MM.1S (cell line): ENCODE measurements around the gene MVK.

Experiments
- DNase-seq: peaks from one replicate; pipeline ENCODE4 v3.0.0-alpha.2; 2015
- H2AFZ ChIP-seq: fragments of 300-600 bp; sonication (generic); 2 replicates; pipeline ENCODE4 v1.6.0; 2016; ENCODE audit warnings: antibody characterized with exemption, low read length
- H3F3A ChIP-seq: fragments of 300-600 bp; sonication (generic); 2 replicates; pipeline ENCODE4 v1.6.1; 2016; ENCODE audit warnings: mild to moderate bottlenecking, antibody characterized with exemption, low read length, moderate library complexity, mixed read lengths; ENCODE audit not compliant: insufficient read depth
- H3K27ac ChIP-seq: fragments of 300-600 bp; sonication (generic); 2 replicates; pipeline ENCODE4 v1.5.1; 2016; ENCODE audit warnings: mild to moderate bottlenecking, low read length
- H3K27me3 ChIP-seq: fragments of 300-600 bp; sonication (generic); replicated peaks from 2 replicates; pipeline ENCODE4 v1.6.0; 2016; ENCODE audit warnings: low read length; ENCODE audit not compliant: insufficient read depth
- H3K36me3 ChIP-seq: fragments of 300-600 bp; sonication (generic); replicated peaks from 2 replicates; pipeline ENCODE4 v1.6.1; 2016; ENCODE audit warnings: mild to moderate bottlenecking, low read length, mixed read lengths; ENCODE audit not compliant: insufficient read depth
- H3K4me1 ChIP-seq: fragments of 300-600 bp; sonication (generic); 2 replicates; pipeline ENCODE4 v1.6.1; 2016; ENCODE audit warnings: low read length, mixed read lengths
- H3K4me2 ChIP-seq: fragments of 300-600 bp; sonication (generic); 2 replicates; pipeline ENCODE4 v1.6.0; 2016; ENCODE audit warnings: low read depth, low read length
- H3K4me3 ChIP-seq: fragments of 300-600 bp; sonication (generic); 2 replicates; pipeline ENCODE4 v1.5.1; 2016; ENCODE audit warnings: low read length, mixed read lengths
- H3K79me2 ChIP-seq: fragments of 300-600 bp; sonication (generic); 2 replicates; pipeline ENCODE4 v1.6.1; 2016; ENCODE audit warnings: mixed run types, low read length, mixed read lengths
- H3K9ac ChIP-seq: fragments of 300-600 bp; sonication (generic); 2 replicates; pipeline ENCODE4 v1.6.1; 2016; ENCODE audit warnings: low read length, mixed read lengths
- H3K9me2 ChIP-seq: fragments of 300-600 bp; sonication (generic); replicated peaks from 2 replicates; pipeline ENCODE4 v1.6.1; 2016; ENCODE audit warnings: mild to moderate bottlenecking, low read length, mixed read lengths; ENCODE audit not compliant: insufficient read depth
- H3K9me3 ChIP-seq: fragments of 300-600 bp; sonication (generic); replicated peaks from 2 replicates; pipeline ENCODE4 v1.6.1; 2016; ENCODE audit warnings: mild to moderate bottlenecking, low read length, mixed read lengths; ENCODE audit not compliant: insufficient read depth
- H4K20me1 ChIP-seq: fragments of 300-600 bp; sonication (generic); 2 replicates; pipeline ENCODE4 v1.6.1; 2016; ENCODE audit warnings: mild to moderate bottlenecking, low read length, moderate library complexity, mixed read lengths; ENCODE audit not compliant: insufficient read depth
- CTCF ChIP-seq: fragments of 300-600 bp; sonication (generic); IDR thresholded peaks from 2 replicates; pipeline ENCODE4 v1.5.1; 2016; ENCODE audit warnings: antibody characterized with exemption, low read length, mixed read lengths
- EZH2 ChIP-seq: fragments of 300-600 bp; sonication (generic); optimal IDR thresholded peaks from 2 replicates; pipeline ENCODE3; 2017; ENCODE audit warnings: low read depth, mild to moderate bottlenecking, antibody characterized with exemption, low read length, mixed read lengths
- EZH2phosphoT487 ChIP-seq: fragments of 300-600 bp; sonication (generic); IDR thresholded peaks from 2 replicates; pipeline ENCODE4 v1.6.1; 2018; ENCODE audit warnings: antibody characterized with exemption, low read length

MVK gene

GRCh38 chr12:109551108-109551507, 22.5 kb upstream of the MVK start:
- Histone ChIP-seq H3K9me3 (no peaks in the 10 kb centered on the region), H3K36me3 (no peaks in the 10 kb centered on the region), H3K9me2 (no peaks in the 10 kb centered on the region), H4K20me1 (no peaks in the 10 kb centered on the region), H3K27me3 (no peaks in the 10 kb centered on the region), H3K79me2 (no peaks in the 10 kb centered on the region), H2AFZ (no peak overlapping the region), H3K4me1 (no peaks in the 10 kb centered on the region), H3K27ac (no peak overlapping the region), H3K4me2 (no peak overlapping the region), H3K4me3 (no peak overlapping the region), H3K9ac (no peak overlapping the region), H3F3A (no peaks in the 10 kb centered on the region)
- DNase-seq: no peak
- no peak for TF ChIP-seq EZH2
- no peak for TF ChIP-seq EZH2phosphoT487
- TF ChIP-seq CTCF: no peak

GRCh38 chr12:109552971-109553370, 20.6 kb upstream of the MVK start:
- Histone ChIP-seq H3K4me3 (no peak overlapping the region), H3K36me3 (no peaks in the 10 kb centered on the region), H3K79me2 (no peaks in the 10 kb centered on the region), H4K20me1 (no peaks in the 10 kb centered on the region), H3K27me3 (no peaks in the 10 kb centered on the region), H3K9me2 (no peaks in the 10 kb centered on the region), H3K9me3 (no peaks in the 10 kb centered on the region), H2AFZ (no peak overlapping the region), H3F3A (no peaks in the 10 kb centered on the region), H3K4me2 (no peak overlapping the region), H3K27ac (no peak overlapping the region), H3K9ac (no peak overlapping the region), H3K4me1 (no peaks in the 10 kb centered on the region)
- DNase-seq: no peak
- no peak for TF ChIP-seq EZH2phosphoT487

GRCh38 chr12:109553483-109553882, 20.1 kb upstream of the MVK start:
- Histone ChIP-seq H3K36me3 (no peaks in the 10 kb centered on the region), H2AFZ (no peak overlapping the region), H3K27me3 (no peaks in the 10 kb centered on the region), H3K9me3 (no peaks in the 10 kb centered on the region), H3K4me3 (no peak overlapping the region), H3K9ac (no peak overlapping the region), H3K27ac (no peak overlapping the region), H3F3A (no peaks in the 10 kb centered on the region), H4K20me1 (no peaks in the 10 kb centered on the region), H3K79me2 (no peaks in the 10 kb centered on the region), H3K4me1 (no peaks in the 10 kb centered on the region), H3K4me2 (no peak overlapping the region), H3K9me2 (no peaks in the 10 kb centered on the region)
- no peak for TF ChIP-seq CTCF
- no peak for TF ChIP-seq EZH2
- no peak for TF ChIP-seq EZH2phosphoT487
- DNase-seq: no peak

GRCh38 chr12:109553906-109554500, 19.6 kb upstream of the MVK start:
- H3K27ac ChIP-seq: no peak overlapping the region
- no peaks in the 10 kb centered on the region for H3K36me3 ChIP-seq
- H3K79me2 ChIP-seq: no peaks in the 10 kb centered on the region
- H3K9me2 ChIP-seq: no peaks in the 10 kb centered on the region
- no peak overlapping the region for H3K4me3 ChIP-seq
- H2AFZ ChIP-seq: no peak overlapping the region
- no peaks in the 10 kb centered on the region for H3F3A ChIP-seq
- H3K27me3 ChIP-seq: no peaks in the 10 kb centered on the region
- no peak overlapping the region for H3K9ac ChIP-seq
- no peaks in the 10 kb centered on the region for H3K9me3 ChIP-seq
- H3K4me1 ChIP-seq: no peaks in the 10 kb centered on the region
- H4K20me1 ChIP-seq: no peaks in the 10 kb centered on the region
- TF ChIP-seq CTCF (no peak), EZH2 (no peak), EZH2phosphoT487 (no peak)
- DNase-seq: no peak
- H3K4me2 ChIP-seq: no peak overlapping the region
